Upper lobe of left lung (tissue), 6 donors: ENCODE results near the gene DISC1. TPM values are rescaled to one million over a fixed set of nuclear protein-coding genes. Genes with fewer than 3 reads are reported as not detected.
"Not testable (repeated sequence)": the region's sequence is repeated elsewhere in the genome, so short reads cannot be mapped to it uniquely, and the experiment has no call there.

Experiments used
- ATAC-seq, 2 donors: fragments of 200-7000 bp; cut with Tn5 transposase; one replicate each; pipeline ENCODE4 v1.9.1; 2022; ENCODE audit warnings: mild to moderate bottlenecking in 2 of 2, moderate library complexity in 2 of 2; ENCODE audit not compliant: low FRiP score in 2 of 2
- DNase-seq, 2 donors: peaks; one replicate each; pipeline ENCODE4 v3.0.0-alpha.2; 2019 to 2020
- H3K27ac ChIP-seq, 4 donors: fragments of 200-600 bp; sonication (generic); one replicate each; pipeline ENCODE4 v1.5.1; 2016 to 2019
- H3K27me3 ChIP-seq, 4 donors: fragments of 200-600 bp; sonication (generic); one replicate each; pipeline ENCODE4 v1.5.1; 2017 to 2019
- H3K36me3 ChIP-seq, 4 donors: fragments of 200-600 bp; sonication (generic); one replicate each; pipeline ENCODE4 v1.5.1; 2016 to 2019
- H3K4me1 ChIP-seq, 4 donors: fragments of 200-600 bp; sonication (generic); one replicate each; pipeline ENCODE4 v1.5.1; 2018 to 2019
- H3K4me3 ChIP-seq, 4 donors: fragments of 200-600 bp; sonication (generic); one replicate each; pipeline ENCODE4 v1.5.1; 2017 to 2019; ENCODE audit warnings: mild to moderate bottlenecking in 2 of 4, moderate library complexity in 1 of 4
- H3K9me3 ChIP-seq, 4 donors: fragments of 200-600 bp; sonication (generic); one replicate each; pipeline ENCODE4 v1.5.1; 2018 to 2019
- EP300 ChIP-seq, 4 donors: sonication (generic); formaldehyde crosslinking; IDR thresholded peaks; one replicate each; pipeline ENCODE4 v1.5.1; 2017; ENCODE audit warnings: antibody characterized with exemption in 4 of 4, control low read depth in 2 of 4
- POLR2A ChIP-seq, 4 donors: fragments of 450-650 bp; IDR thresholded peaks; one replicate each; pipeline ENCODE4 v1.5.1; 2016 to 2017; ENCODE audit warnings: antibody characterized with exemption in 4 of 4, mild to moderate bottlenecking in 2 of 4
- POLR2AphosphoS5 ChIP-seq, 2 donors: sonication (generic); formaldehyde crosslinking; IDR thresholded peaks; one replicate each; pipeline ENCODE4 v1.5.1; 2017; ENCODE audit warnings: antibody characterized with exemption in 2 of 2
- WGBS, 2 donors: methylation state at CpG; one replicate each; pipeline ENCODE4 v1.1.5; 2017 to 2018; 5-methylcytosine and 5-hydroxymethylcytosine counted together
- total RNA-seq, 6 donors: library from RNA; depleted of rRNA in 4 of 6; stranded (reverse); fragments of >200 nt in 4 of 6; gene quantifications; one replicate each; pipeline versions ENCODE4 v1.1.0 to v1.2.1, GENCODE V29; 2016 to 2021
- TF ChIP-seq, protein P1 (sequence below), 6 experiments: fragments of 450-650 bp in 4 of 6; fragments of 200-600 bp in 2 of 6; sonication (generic) in 2 of 6; IDR thresholded peaks; one replicate each; pipeline ENCODE4 v1.5.1; 2016 to 2019; ENCODE audit warnings: antibody characterized with exemption in 6 of 6
- donor health status: DM: no; HTN: no; CAD: no; lungs with moderate emphysema.
- donor health status: DM: no; HTN: yes; CAD: no; lungs with severe emphysema.

Gene DISC1
- total RNA-seq, 6 donors from 2014 or later = 6.1 to 16.8 (median 10.5) TPM

DNA sequence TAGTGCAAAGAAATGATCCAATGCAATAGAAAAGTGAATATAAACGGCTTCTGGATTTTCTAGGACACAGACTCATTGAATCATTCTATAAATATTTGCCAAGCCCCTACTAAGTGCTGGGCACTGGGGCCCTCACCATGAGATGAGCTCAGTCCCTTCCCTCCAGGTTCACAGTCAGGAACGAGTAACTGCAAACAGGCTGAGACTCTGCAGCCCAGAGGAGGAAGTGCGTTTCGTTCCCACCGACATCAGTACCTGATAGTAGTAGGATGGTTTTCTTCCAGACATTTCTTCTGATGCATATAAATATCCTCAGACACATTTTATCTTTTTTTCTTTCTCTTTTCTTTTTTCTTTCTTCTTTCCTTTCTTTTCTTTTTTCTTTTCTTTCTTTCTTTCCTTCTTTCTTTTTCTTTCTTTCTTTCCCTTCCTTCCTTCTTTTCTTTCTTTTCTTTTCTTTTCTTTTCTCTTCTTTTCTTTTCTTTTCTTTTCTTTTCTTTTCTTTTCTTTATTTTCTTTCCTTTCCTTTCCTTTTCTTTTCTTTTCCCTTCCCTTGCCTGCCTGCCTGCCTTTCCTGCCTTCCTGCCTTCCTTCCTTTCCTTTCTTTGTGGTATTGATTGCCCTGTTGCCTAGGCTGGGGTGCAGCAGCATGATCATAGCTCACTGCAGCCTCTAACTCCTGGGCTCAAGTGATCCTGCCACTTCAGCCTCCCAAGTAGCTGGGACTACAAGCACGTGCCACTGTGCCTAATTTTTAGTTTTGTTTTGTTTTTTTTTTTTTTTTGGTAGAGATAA is 135.4 kb downstream of the DISC1 start:
- no peak for DNase-seq
- 74 to 89% methylated on average over 6 of the region's 6 CpGs for WGBS, 2 donors
- H3K27ac ChIP-seq = no peak overlapping the region
- H3K9me3 ChIP-seq = no peaks in the 10 kb centered on the region
- H3K4me3 ChIP-seq = no peak overlapping the region
- H3K27me3 ChIP-seq = no peaks in the 10 kb centered on the region
- no peak for ATAC-seq
- H3K4me1 ChIP-seq = peaks cover 0 to 5% (median under 1%) of the 10 kb centered on the region in 4 donors
- H3K36me3 ChIP-seq = no peaks in the 10 kb centered on the region
- TF ChIP-seq POLR2A (IDR thresholded peaks at IDR 0.05) (no peak), EP300 (IDR thresholded peaks at IDR 0.05) (no peak)

- TF ChIP-seq POLR2AphosphoS5 (IDR thresholded peaks at IDR 0.05) (no peak), POLR2A (IDR thresholded peaks at IDR 0.05) (no peak), EP300 (IDR thresholded peaks at IDR 0.05) (no peak)
- TF ChIP-seq, protein P1, sequence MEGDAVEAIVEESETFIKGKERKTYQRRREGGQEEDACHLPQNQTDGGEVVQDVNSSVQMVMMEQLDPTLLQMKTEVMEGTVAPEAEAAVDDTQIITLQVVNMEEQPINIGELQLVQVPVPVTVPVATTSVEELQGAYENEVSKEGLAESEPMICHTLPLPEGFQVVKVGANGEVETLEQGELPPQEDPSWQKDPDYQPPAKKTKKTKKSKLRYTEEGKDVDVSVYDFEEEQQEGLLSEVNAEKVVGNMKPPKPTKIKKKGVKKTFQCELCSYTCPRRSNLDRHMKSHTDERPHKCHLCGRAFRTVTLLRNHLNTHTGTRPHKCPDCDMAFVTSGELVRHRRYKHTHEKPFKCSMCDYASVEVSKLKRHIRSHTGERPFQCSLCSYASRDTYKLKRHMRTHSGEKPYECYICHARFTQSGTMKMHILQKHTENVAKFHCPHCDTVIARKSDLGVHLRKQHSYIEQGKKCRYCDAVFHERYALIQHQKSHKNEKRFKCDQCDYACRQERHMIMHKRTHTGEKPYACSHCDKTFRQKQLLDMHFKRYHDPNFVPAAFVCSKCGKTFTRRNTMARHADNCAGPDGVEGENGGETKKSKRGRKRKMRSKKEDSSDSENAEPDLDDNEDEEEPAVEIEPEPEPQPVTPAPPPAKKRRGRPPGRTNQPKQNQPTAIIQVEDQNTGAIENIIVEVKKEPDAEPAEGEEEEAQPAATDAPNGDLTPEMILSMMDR (IDR thresholded peaks at IDR 0.05) = no peak
- 73 to 85% methylated on average over 2 of the region's 2 CpGs for WGBS, 2 donors
- H3K27ac ChIP-seq = no peak overlapping the region
- DNase-seq = no peak
- no peaks in the 10 kb centered on the region for H3K9me3 ChIP-seq
- H3K4me3 ChIP-seq = no peak overlapping the region
- no peaks in the 10 kb centered on the region for H3K27me3 ChIP-seq
- H3K36me3 ChIP-seq = peaks cover 0 to 6% (median 0%) of the 10 kb centered on the region in 4 donors
- no peak for ATAC-seq
- no peaks in the 10 kb centered on the region for H3K4me1 ChIP-seq
Measured at GRCh38 chr1:231763456-231763855, 136.9 kb downstream of the DISC1 start.

DNA sequence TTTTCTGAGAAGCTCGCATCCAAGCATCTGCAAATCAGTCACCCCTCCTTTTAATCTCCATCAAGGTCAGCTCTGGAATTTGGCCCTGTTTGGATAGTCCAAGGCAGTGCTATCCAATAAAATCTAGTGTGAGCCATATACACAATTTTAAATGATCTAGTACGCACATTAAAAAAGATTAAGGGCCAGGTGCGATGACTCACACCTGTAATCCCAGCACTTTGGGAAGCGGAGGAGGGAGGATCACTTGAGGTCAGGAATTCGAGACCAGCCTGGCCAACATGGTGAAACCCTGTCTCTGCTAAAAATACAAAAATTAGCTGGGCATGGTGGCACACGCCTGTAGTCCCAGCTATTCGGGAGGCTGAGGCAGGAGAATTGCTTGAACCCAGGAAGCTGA is 139.2 kb downstream of the DISC1 start:
- not testable (repeated sequence) for ATAC-seq, DNase-seq, H3K36me3 ChIP-seq, H3K27ac ChIP-seq, H3K9me3 ChIP-seq, H3K4me3 ChIP-seq, H3K4me1 ChIP-seq, H3K27me3 ChIP-seq
- 87 to 95% methylated on average over 7 of the region's 7 CpGs for WGBS, 2 donors

GRCh38 chr1:231767471-231767870 is 140.9 kb downstream of the DISC1 start:
- no peak overlapping the region for H3K27ac ChIP-seq
- ATAC-seq (no peak), DNase-seq (no peak)
- no peaks in the 10 kb centered on the region for H3K9me3 ChIP-seq
- peaks cover 0 to 9% (median 1%) of the 10 kb centered on the region in 4 donors for H3K36me3 ChIP-seq
- TF ChIP-seq POLR2A (IDR thresholded peaks at IDR 0.05) = no peak
- no peak for TF ChIP-seq EP300 (IDR thresholded peaks at IDR 0.05)
- TF ChIP-seq, protein P1 (IDR thresholded peaks at IDR 0.05) = no peak
- TF ChIP-seq POLR2AphosphoS5 (IDR thresholded peaks at IDR 0.05) = no peak
- H3K27me3 ChIP-seq = no peaks in the 10 kb centered on the region
- 90 to 92% methylated on average over 4 of the region's 4 CpGs for WGBS, 2 donors
- H3K4me1 ChIP-seq = no peaks in the 10 kb centered on the region
- H3K4me3 ChIP-seq = no peak overlapping the region

DNA sequence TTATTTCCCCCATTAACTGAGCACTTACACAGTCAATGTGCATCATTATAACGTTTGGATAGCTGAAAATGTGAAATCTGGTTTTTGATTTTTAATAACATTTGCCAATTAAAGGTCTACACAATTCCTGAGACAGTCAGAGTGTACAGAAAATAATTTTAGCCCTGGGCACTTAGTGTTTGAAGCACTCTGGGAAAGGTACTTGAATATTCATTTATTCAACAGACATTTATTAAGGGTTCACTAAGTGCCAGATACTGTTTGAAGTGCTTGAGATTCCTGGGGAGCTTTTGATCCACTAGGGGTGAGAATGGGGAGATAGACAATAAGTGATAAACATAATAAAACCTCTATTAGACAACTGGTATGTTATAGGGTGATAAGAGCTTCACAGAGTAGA is 141.8 kb downstream of the DISC1 start:
- Histone ChIP-seq H3K4me3 (no peak overlapping the region), H3K27ac (no peak overlapping the region), H3K36me3 (peaks cover 0 to 14% (median 1%) of the 10 kb centered on the region in 4 donors), H3K4me1 (no peaks in the 10 kb centered on the region), H3K27me3 (no peaks in the 10 kb centered on the region), H3K9me3 (no peaks in the 10 kb centered on the region)
- DNase-seq (no peak), ATAC-seq (no peak)
- TF ChIP-seq, protein P1 (IDR thresholded peaks at IDR 0.05) = no peak
- TF ChIP-seq POLR2AphosphoS5 (IDR thresholded peaks at IDR 0.05) (no peak), EP300 (IDR thresholded peaks at IDR 0.05) (no peak), POLR2A (IDR thresholded peaks at IDR 0.05) (no peak)
- 69 to 80% methylated on average over 1 of the region's 1 CpG for WGBS, 2 donors
